AG04449 (cell line): ENCODE measurements around the gene SCN1B.
"Not testable (repeated sequence)": the region's sequence is repeated elsewhere in the genome, so short reads cannot be mapped to it uniquely, and the experiment has no call there.

Experiments used
- CTCF ChIA-PET: fragments of 350-600 bp; formaldehyde crosslinking; extraction: SDS; loops from one replicate; lab custom pipeline; 2021; ENCODE audit warnings: antibody characterized with exemption; lab: Yijun Ruan, JAX
- POLR2A ChIA-PET: fragments of 400-600, 350-600 bp; formaldehyde crosslinking; extraction: SDS; loops from one replicate; lab custom pipeline; 2020; ENCODE audit warnings: antibody characterized with exemption, inconsistent platforms; lab: Yijun Ruan, JAX
- DNase-seq: peaks from one replicate; pipeline ENCODE4 v3.0.0-alpha.2; 2010; ENCODE audit warnings: low read depth, low spot score
- H3K4me3 ChIP-seq: 2 replicates; pipeline ENCODE4 v1.5.1; 2011; ENCODE audit warnings: low read depth, mild to moderate bottlenecking, control low read depth, low read length
- CTCF ChIP-seq: IDR thresholded peaks from one replicate; pipeline ENCODE4 v1.5.1; 2011; ENCODE audit warnings: mild to moderate bottlenecking, moderate library complexity, low read length, control low read depth, inconsistent platforms; ENCODE audit not compliant: insufficient read depth; ENCODE audit errors: missing control alignments

The SCN1B gene

GRCh38 chr19:35048911-35049411, 18.7 kb downstream of the SCN1B start:
- no peak overlapping the region for H3K4me3 ChIP-seq
- DNase-seq: no peak
- CTCF ChIA-PET: interaction anchor here (1.0 to 6.9 kb wide), 6 partner anchors 7 to 92 kb away, joined by 3 to 98 read pairs (median 4); no protein-coding TSS in a partner anchor

GRCh38 chr19:35049456-35049855, 19.2 kb downstream of the SCN1B start:
- H3K4me3 ChIP-seq: no peak overlapping the region
- no peak for DNase-seq
- POLR2A ChIA-PET: no interaction called here
- no peak for TF ChIP-seq CTCF
- CTCF ChIA-PET: interaction anchor here (1.3 to 6.9 kb wide), 4 partner anchors 11 to 92 kb away, joined by 3 to 44 read pairs (median 4); no protein-coding TSS in a partner anchor

More at GRCh38 chr19:35048911-35049411, 18.7 kb downstream of the SCN1B start:
- no peak for TF ChIP-seq CTCF
- POLR2A ChIA-PET: no interaction called here

GRCh38 chr19:35050662-35051061, 20.4 kb downstream of the SCN1B start:
- CTCF ChIA-PET: interaction anchor here (2.0 to 6.9 kb wide), 2 partner anchors 16 to 85 kb away, joined by 7 to 44 read pairs; partner anchors contain the start of gene LGI4
- POLR2A ChIA-PET, H3K4me3 ChIP-seq, DNase-seq: not testable (repeated sequence)

GRCh38 chr19:35051268-35051667, 21.0 kb downstream of the SCN1B start:
- POLR2A ChIA-PET, H3K4me3 ChIP-seq, DNase-seq: not testable (repeated sequence)
- CTCF ChIA-PET: interaction anchor here (1.2 to 6.9 kb wide), 3 partner anchors 16 to 84 kb away, joined by 3 to 44 read pairs (median 7); partner anchors contain the start of gene LGI4

GRCh38 chr19:35051796-35052195, 21.5 kb downstream of the SCN1B start:
- POLR2A ChIA-PET: no interaction called here
- DNase-seq: no peak
- no peak overlapping the region for H3K4me3 ChIP-seq
- CTCF ChIA-PET: interaction anchor here (1.2 to 7.5 kb wide), 5 partner anchors 6 to 102 kb away, joined by 3 to 98 read pairs (median 7); partner anchors contain the start of gene LGI4
- TF ChIP-seq CTCF: no peak

GRCh38 chr19:35052599-35053190, 22.4 kb downstream of the SCN1B start:
- no peak for TF ChIP-seq CTCF
- ChIA-PET POLR2A (no interaction called here), CTCF (interaction anchor here (1.2 to 7.5 kb wide), 5 partner anchors 7 to 101 kb away, joined by 3 to 98 read pairs (median 4); no protein-coding TSS in a partner anchor)
- no peak for DNase-seq
- no peak overlapping the region for H3K4me3 ChIP-seq

GRCh38 chr19:35053667-35054293, 23.5 kb downstream of the SCN1B start:
- POLR2A ChIA-PET: interaction anchor here (0.7 kb wide), 1 partner anchor 23 kb away, joined by 4 read pairs; no protein-coding TSS in a partner anchor
- CTCF ChIA-PET: interaction anchor here (1.0 to 7.5 kb wide), 6 partner anchors 8 to 29 kb away, joined by 3 to 98 read pairs (median 18); no protein-coding TSS in a partner anchor
- no peak for DNase-seq
- H3K4me3 ChIP-seq: no peak overlapping the region
- no peak for TF ChIP-seq CTCF
